ENCODE results near the gene FAM13C.
"Not testable (repeated sequence)": the region's sequence is repeated elsewhere in the genome, so short reads cannot be mapped to it uniquely, and the experiment has no call there.

Gene FAM13C

GRCh38 chr10:59272061-59272460 lies 90.3 kb downstream of the FAM13C start:
- no peak for FAIRE-seq

- FAIRE-seq, result no peak
Measured at GRCh38 chr10:59271160-59271559, 91.2 kb downstream of the FAM13C start.

GRCh38 chr10:59270492-59270891 lies 91.9 kb downstream of the FAM13C start:
- no peak for FAIRE-seq

GRCh38 chr10:59269651-59270050 lies 92.7 kb downstream of the FAM13C start:
- no peak for FAIRE-seq

GRCh38 chr10:59268460-59268859 lies 93.9 kb downstream of the FAM13C start:
- FAIRE-seq, result no peak

GRCh38 chr10:59266321-59266720 lies 96.0 kb downstream of the FAM13C start:
- no peak for FAIRE-seq

GRCh38 chr10:59265141-59265540 lies 97.2 kb downstream of the FAM13C start:
- no peak for FAIRE-seq

- FAIRE-seq, result no peak
Measured at GRCh38 chr10:59258890-59259289, 103.5 kb downstream of the FAM13C start.

- FAIRE-seq, result no peak
Measured at GRCh38 chr10:59257224-59257623, 105.1 kb downstream of the FAM13C start.

GRCh38 chr10:59255463-59255862 lies 106.9 kb downstream of the FAM13C start:
- no peak for FAIRE-seq

- FAIRE-seq, result no peak
Measured at GRCh38 chr10:59252491-59252890, 109.9 kb downstream of the FAM13C start.

GRCh38 chr10:59245686-59246085 lies 116.7 kb downstream of the FAM13C start:
- FAIRE-seq, result no peak

GRCh38 chr10:59244871-59245270 lies 117.5 kb downstream of the FAM13C start:
- FAIRE-seq, result no peak

GRCh38 chr10:59243611-59244195 lies 118.6 kb downstream of the FAM13C start:
- FAIRE-seq, result no peak

GRCh38 chr10:59242991-59243390 lies 119.4 kb downstream of the FAM13C start:
- FAIRE-seq, result no peak

GRCh38 chr10:59242057-59242456 lies 120.3 kb downstream of the FAM13C start:
- FAIRE-seq, result no peak

- peak; percentile 96 for FAIRE-seq
Measured at GRCh38 chr10:59240582-59241183, 121.7 kb downstream of the FAM13C start.

GRCh38 chr10:59239108-59239507 lies 123.2 kb downstream of the FAM13C start:
- FAIRE-seq, result not testable (repeated sequence)

GRCh38 chr10:59237775-59238174 lies 124.6 kb downstream of the FAM13C start:
- no peak for FAIRE-seq

- FAIRE-seq, result no peak
Measured at GRCh38 chr10:59236064-59236697, 126.2 kb downstream of the FAM13C start.

- peak; percentile 73 for FAIRE-seq
Measured at GRCh38 chr10:59234816-59235429, 127.4 kb downstream of the FAM13C start.

- no peak for FAIRE-seq
Measured at GRCh38 chr10:59234194-59234593, 128.2 kb downstream of the FAM13C start.

- no peak for FAIRE-seq
Measured at GRCh38 chr10:59229441-59229840, 132.9 kb downstream of the FAM13C start.

- no peak for FAIRE-seq
Measured at GRCh38 chr10:59227136-59227673, 135.1 kb downstream of the FAM13C start.

All from endometrium (tissue), 2 donors.